Measurements from ENCODE around the gene SCP2D1.

DNA sequence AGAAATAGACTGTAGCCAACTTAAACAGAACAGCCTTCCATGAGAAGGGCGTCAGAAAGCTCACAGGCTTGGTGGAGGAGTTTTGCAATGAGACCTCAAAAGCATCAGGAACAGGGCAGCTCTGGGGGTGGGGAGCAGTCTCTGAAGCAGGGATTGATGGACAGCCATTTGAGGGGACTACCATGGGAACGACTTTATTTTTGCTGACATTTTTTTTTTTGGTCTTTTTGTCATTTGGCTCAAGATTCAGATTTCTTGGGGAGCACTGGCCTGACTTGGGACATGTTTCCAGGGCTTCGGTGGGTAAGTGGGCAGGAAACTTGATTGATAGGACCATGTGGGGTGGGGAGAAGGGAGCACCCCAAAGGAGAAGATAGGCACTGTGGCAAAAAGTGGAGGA is 32.1 kb upstream of the SCP2D1 start:
- no peak for TF ChIP-seq ZNF384 (IDR thresholded peaks at IDR 0.05)
- no peak for TF ChIP-seq SUZ12 (IDR thresholded peaks at IDR 0.05)
